Measurements from ENCODE around the gene INAVA. TPM values are rescaled to one million over a fixed set of nuclear protein-coding genes. Genes with fewer than 3 reads are reported as not detected.

The INAVA gene
- polyA plus RNA-seq, 3 donors, result not detected

DNA sequence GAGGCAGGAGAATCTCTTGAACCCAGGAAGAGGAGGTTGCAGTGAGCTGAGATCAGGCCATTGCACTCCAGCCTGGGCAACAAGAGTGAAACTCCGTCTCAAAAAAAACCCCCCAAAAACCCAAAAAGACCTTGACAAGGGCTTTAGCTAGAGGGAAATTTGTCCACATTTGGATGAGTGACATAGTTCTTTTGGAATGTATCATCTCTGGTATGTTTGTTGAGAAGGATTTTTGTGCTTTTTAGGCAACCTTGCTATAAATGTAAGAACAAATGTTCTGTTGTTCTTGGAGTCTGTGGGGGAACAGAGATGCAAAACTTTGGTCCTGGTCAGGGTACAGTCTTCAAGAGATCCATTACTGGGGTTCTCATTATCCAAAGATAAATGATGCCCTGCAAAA is 28.9 kb downstream of the INAVA start:
- H3K4me2 ChIP-seq (replicated peaks; ENCODE audit: extremely low read depth, low read length, poor library complexity, severe bottlenecking), result no peak overlapping the region
- intact Hi-C loops (cut with micrococcal nuclease), result no loop called here
- no peaks in the 10 kb centered on the region for H3K9me3 ChIP-seq (replicated peaks in 1 of 2; ENCODE audit: control insufficient read depth in 1 of 2, insufficient read depth in 1 of 2, low read length in 2 of 2)
- H3K4me3 ChIP-seq (replicated peaks in 1 of 3; ENCODE audit: low read depth in 2 of 3, low read length in 3 of 3), result no peak overlapping the region
- WGBS (ENCODE audit: insufficient coverage), result no CpG with 5 or more reads among the region's 1 CpG
- no peaks in the 10 kb centered on the region for H3K36me3 ChIP-seq (replicated peaks in 1 of 2; ENCODE audit: control insufficient read depth in 1 of 2, insufficient read depth in 2 of 2, low read length in 2 of 2)
- Mint-ChIP-seq H3K4me1 (peaks cover 15% of the 10 kb centered on the region), H3K9me3 (no peaks in the 10 kb centered on the region), H3K36me3 (no peaks in the 10 kb centered on the region), H3K27ac (no peak overlapping the region), H3K4me3 (no peak overlapping the region), H3K27me3 (ENCODE audit: low read depth in 3 of 3) (peaks cover 2 to 5% (median 3%) of the 10 kb centered on the region in 3 donors)
- TF ChIP-seq, protein P1, sequence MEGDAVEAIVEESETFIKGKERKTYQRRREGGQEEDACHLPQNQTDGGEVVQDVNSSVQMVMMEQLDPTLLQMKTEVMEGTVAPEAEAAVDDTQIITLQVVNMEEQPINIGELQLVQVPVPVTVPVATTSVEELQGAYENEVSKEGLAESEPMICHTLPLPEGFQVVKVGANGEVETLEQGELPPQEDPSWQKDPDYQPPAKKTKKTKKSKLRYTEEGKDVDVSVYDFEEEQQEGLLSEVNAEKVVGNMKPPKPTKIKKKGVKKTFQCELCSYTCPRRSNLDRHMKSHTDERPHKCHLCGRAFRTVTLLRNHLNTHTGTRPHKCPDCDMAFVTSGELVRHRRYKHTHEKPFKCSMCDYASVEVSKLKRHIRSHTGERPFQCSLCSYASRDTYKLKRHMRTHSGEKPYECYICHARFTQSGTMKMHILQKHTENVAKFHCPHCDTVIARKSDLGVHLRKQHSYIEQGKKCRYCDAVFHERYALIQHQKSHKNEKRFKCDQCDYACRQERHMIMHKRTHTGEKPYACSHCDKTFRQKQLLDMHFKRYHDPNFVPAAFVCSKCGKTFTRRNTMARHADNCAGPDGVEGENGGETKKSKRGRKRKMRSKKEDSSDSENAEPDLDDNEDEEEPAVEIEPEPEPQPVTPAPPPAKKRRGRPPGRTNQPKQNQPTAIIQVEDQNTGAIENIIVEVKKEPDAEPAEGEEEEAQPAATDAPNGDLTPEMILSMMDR (IDR thresholded peaks at IDR 0.05), result no peak
- H2AFZ ChIP-seq (ENCODE audit: insufficient read depth, low read depth, low read length, poor library complexity, severe bottlenecking), result no peak overlapping the region
- H3K9ac ChIP-seq (ENCODE audit: insufficient read depth, low read length, poor library complexity, severe bottlenecking), result no peak overlapping the region
- H3K79me2 ChIP-seq (ENCODE audit: insufficient read depth, low read length), result no peaks in the 10 kb centered on the region
- no peaks in the 10 kb centered on the region for H3K27me3 ChIP-seq (ENCODE audit: control insufficient read depth in 2 of 2, insufficient read depth in 2 of 2, low read length in 2 of 2)
- DNase-seq, result no peak
- H3K4me1 ChIP-seq (ENCODE audit: control insufficient read depth in 1 of 2, insufficient read depth in 2 of 2, low read length in 2 of 2), result no peaks in the 10 kb centered on the region
- H4K20me1 ChIP-seq (ENCODE audit: insufficient read depth, low read length), result no peaks in the 10 kb centered on the region
- H3K27ac ChIP-seq (ENCODE audit: low read depth in 1 of 2, low read length in 2 of 2), result no peak overlapping the region

DNA sequence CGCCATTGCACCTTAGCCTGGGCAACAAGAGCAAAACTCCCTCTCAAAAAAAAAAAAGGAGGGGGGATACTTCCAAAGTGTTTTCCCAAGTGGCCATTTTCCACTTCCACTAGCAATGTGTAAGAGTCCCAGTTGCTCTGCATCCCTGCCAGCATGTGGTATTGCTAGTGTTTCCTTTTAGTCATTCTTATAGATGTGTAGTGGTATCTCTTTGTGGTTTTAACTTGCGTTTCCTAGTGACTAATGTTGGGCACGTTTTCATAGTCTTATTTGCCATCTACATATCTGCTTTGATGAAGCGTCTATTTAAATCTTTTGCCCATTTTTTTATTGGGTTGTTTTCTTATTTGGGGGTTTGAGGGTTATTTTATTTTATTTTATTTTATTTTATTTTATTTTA is 31.1 kb downstream of the INAVA start:
- H4K20me1 ChIP-seq (ENCODE audit: insufficient read depth, low read length), result no peaks in the 10 kb centered on the region
- TF ChIP-seq, protein P1 (IDR thresholded peaks at IDR 0.05), result no peak
- H3K4me1 Mint-ChIP-seq, result peaks cover 17% of the 10 kb centered on the region
- no peaks in the 10 kb centered on the region for H3K36me3 ChIP-seq (replicated peaks in 1 of 2; ENCODE audit: control insufficient read depth in 1 of 2, insufficient read depth in 2 of 2, low read length in 2 of 2)
- peaks cover 1% of the 10 kb centered on the region in 2 donors for H3K9me3 ChIP-seq (replicated peaks in 1 of 2; ENCODE audit: control insufficient read depth in 1 of 2, insufficient read depth in 1 of 2, low read length in 2 of 2)
- H3K27ac Mint-ChIP-seq, result no peak overlapping the region
- H3K27me3 ChIP-seq (ENCODE audit: control insufficient read depth in 2 of 2, insufficient read depth in 2 of 2, low read length in 2 of 2), result no peaks in the 10 kb centered on the region
- H3K4me1 ChIP-seq (ENCODE audit: control insufficient read depth in 1 of 2, insufficient read depth in 2 of 2, low read length in 2 of 2), result peaks cover 0 to 9% of the 10 kb centered on the region in 2 donors
- intact Hi-C loops (cut with micrococcal nuclease), result no loop called here
- H2AFZ ChIP-seq (ENCODE audit: insufficient read depth, low read depth, low read length, poor library complexity, severe bottlenecking), result no peak overlapping the region
- no peak overlapping the region for H3K4me3 ChIP-seq (replicated peaks in 1 of 3; ENCODE audit: low read depth in 2 of 3, low read length in 3 of 3)
- H3K36me3 Mint-ChIP-seq, result no peaks in the 10 kb centered on the region
- no peak overlapping the region for H3K9ac ChIP-seq (ENCODE audit: insufficient read depth, low read length, poor library complexity, severe bottlenecking)
- H3K4me2 ChIP-seq (replicated peaks; ENCODE audit: extremely low read depth, low read length, poor library complexity, severe bottlenecking), result no peak overlapping the region
- DNase-seq, result no peak
- no CpG with 5 or more reads among the region's 4 CpGs for WGBS (ENCODE audit: insufficient coverage)
- H3K4me3 Mint-ChIP-seq, result no peak overlapping the region
- H3K27me3 Mint-ChIP-seq (ENCODE audit: low read depth in 3 of 3), result peaks cover 3 to 5% (median 3%) of the 10 kb centered on the region in 3 donors
- H3K9me3 Mint-ChIP-seq, result peaks cover under 1 to 5% (median under 1%) of the 10 kb centered on the region in 7 donors
- H3K79me2 ChIP-seq (ENCODE audit: insufficient read depth, low read length), result no peaks in the 10 kb centered on the region
- H3K27ac ChIP-seq (ENCODE audit: low read depth in 1 of 2, low read length in 2 of 2), result no peak overlapping the region
